Measurements from ENCODE around the gene HSPB8.

Gene HSPB8

GRCh38 chr12:119171291-119171690 is 7.4 kb upstream of the HSPB8 start:
- DNase-seq (ENCODE audit: low read depth in 2 of 2): no peak

- DNase-seq (ENCODE audit: low read depth in 2 of 2): no peak
These were observed 6.9 kb upstream of the HSPB8 start for GRCh38 chr12:119171691-119172425.

- no peak for DNase-seq (ENCODE audit: low read depth in 2 of 2)
These were observed 3.6 kb upstream of the HSPB8 start for GRCh38 chr12:119175081-119175480.

- DNase-seq (ENCODE audit: low read depth in 2 of 2): no peak
These were observed 2.3 kb upstream of the HSPB8 start for GRCh38 chr12:119176267-119177055.

- DNase-seq (ENCODE audit: low read depth in 2 of 2): no peak
These were observed 1.7 kb upstream of the HSPB8 start for GRCh38 chr12:119177056-119177325.

GRCh38 chr12:119177724-119178380 is 879 bp upstream of the HSPB8 start:
- no peak for DNase-seq (ENCODE audit: low read depth in 2 of 2)

GRCh38 chr12:119179335-119180021 is 747 bp downstream of the HSPB8 start:
- no peak for DNase-seq (ENCODE audit: low read depth in 2 of 2)

GRCh38 chr12:119180380-119181040 is 1.8 kb downstream of the HSPB8 start:
- DNase-seq (ENCODE audit: low read depth in 2 of 2): no peak

- no peak for DNase-seq (ENCODE audit: low read depth in 2 of 2)
These were observed 2.5 kb downstream of the HSPB8 start for GRCh38 chr12:119181202-119181601.

- no peak for DNase-seq (ENCODE audit: low read depth in 2 of 2)
These were observed 3.2 kb downstream of the HSPB8 start for GRCh38 chr12:119181944-119182343.

- DNase-seq (ENCODE audit: low read depth in 2 of 2): no peak
These were observed 4.2 kb downstream of the HSPB8 start for GRCh38 chr12:119182701-119183493.

- DNase-seq (ENCODE audit: low read depth in 2 of 2): no peak
These were observed 5.4 kb downstream of the HSPB8 start for GRCh38 chr12:119183942-119184695.

GRCh38 chr12:119195256-119195655 is 16.5 kb downstream of the HSPB8 start:
- no peak for DNase-seq (ENCODE audit: low read depth in 2 of 2)

- DNase-seq (ENCODE audit: low read depth in 2 of 2): no peak
These were observed 19.7 kb downstream of the HSPB8 start for GRCh38 chr12:119198440-119198839.

- DNase-seq (ENCODE audit: low read depth in 2 of 2): no peak
These were observed 21.9 kb downstream of the HSPB8 start for GRCh38 chr12:119200601-119201000.

- DNase-seq (ENCODE audit: low read depth in 2 of 2): no peak
These were observed 23.2 kb downstream of the HSPB8 start for GRCh38 chr12:119201789-119202543.

- DNase-seq (ENCODE audit: low read depth in 2 of 2): no peak
These were observed 23.8 kb downstream of the HSPB8 start for GRCh38 chr12:119202544-119202943.

- no peak for DNase-seq (ENCODE audit: low read depth in 2 of 2)
These were observed 25.4 kb downstream of the HSPB8 start for GRCh38 chr12:119204131-119204530.

- DNase-seq (ENCODE audit: low read depth in 2 of 2): no peak
These were observed 26.0 kb downstream of the HSPB8 start for GRCh38 chr12:119204671-119205285.
